Skeletal muscle tissue (tissue), 4 donors: Measurements from ENCODE around the gene CEP41. TPM values are rescaled to one million over a fixed set of nuclear protein-coding genes. Genes with fewer than 3 reads are reported as not detected.

Source experiments
- H3K27ac ChIP-seq: one replicate; pipeline ENCODE4 v1.7.0; 2013; ENCODE audit warnings: mild to moderate bottlenecking, low read depth, low read length, inconsistent platforms
- H3K27me3 ChIP-seq, 3 donors: one replicate each; pipeline ENCODE4 v1.7.0; 2013; ENCODE audit warnings: low read length in 3 of 3; ENCODE audit not compliant: control insufficient read depth in 3 of 3, insufficient read depth in 3 of 3
- H3K36me3 ChIP-seq, 3 donors: one replicate each; pipeline ENCODE4 v1.7.0; 2013; ENCODE audit warnings: low read length in 3 of 3; ENCODE audit not compliant: control insufficient read depth in 3 of 3, insufficient read depth in 3 of 3
- H3K4me1 ChIP-seq, 3 donors: one replicate each; pipeline ENCODE4 v1.7.0; 2013; ENCODE audit warnings: low read length in 3 of 3, mild to moderate bottlenecking in 3 of 3; ENCODE audit not compliant: control insufficient read depth in 3 of 3, insufficient read depth in 3 of 3
- H3K4me3 ChIP-seq, 3 donors: one replicate each; pipeline ENCODE4 v1.7.0; 2013; ENCODE audit warnings: low read length in 3 of 3
- H3K9ac ChIP-seq, 3 donors: one replicate each; pipeline ENCODE4 v1.7.0; 2013; ENCODE audit warnings: low read length in 3 of 3, mild to moderate bottlenecking in 3 of 3, moderate library complexity in 2 of 3, low read depth in 1 of 3
- H3K9me3 ChIP-seq, 3 donors: one replicate each; pipeline ENCODE4 v1.7.0; 2013; ENCODE audit warnings: low read length in 3 of 3; ENCODE audit not compliant: control insufficient read depth in 3 of 3
- total RNA-seq: library from RNA; depleted of rRNA; stranded (reverse); fragments of >200 nt; gene quantifications from one replicate; pipeline ENCODE4 v1.2.3, GENCODE V29; 2014
- donor health status: Osteomylitis.

The CEP41 gene
- total RNA-seq = 7.8 TPM

GRCh38 chr7:130440527-130441365 is at the start of gene CEP41:
TSS of gene CEP41 (minus strand) at chr7:130441016. CDS start at chr7:130440966, 50 bp downstream.
- H3K27me3 ChIP-seq = no peaks in the 10 kb centered on the region
- peaks cover 6 to 11% (median 9%) of the 10 kb centered on the region in 3 donors for H3K4me1 ChIP-seq
- H3K9ac ChIP-seq = peak within 1 kb of the TSS; percentile 65 to 86 (median 82)
- peak within 1 kb of the TSS; percentile 67 for H3K27ac ChIP-seq
- no peaks in the 10 kb centered on the region for H3K9me3 ChIP-seq
- no peaks in the 10 kb centered on the region for H3K36me3 ChIP-seq
- peak within 1 kb of the TSS; percentile 87 to 96 (median 93) for H3K4me3 ChIP-seq

- no peak overlapping the region for H3K27ac ChIP-seq
- no peak overlapping the region for H3K9ac ChIP-seq
- no peaks in the 10 kb centered on the region for H3K9me3 ChIP-seq
- peaks cover 20 to 64% (median 44%) of the 10 kb centered on the region in 3 donors for H3K27me3 ChIP-seq
- peak overlapping the region in 2 of 3 donors; percentile 31 to 62 for H3K4me3 ChIP-seq
- H3K36me3 ChIP-seq = no peaks in the 10 kb centered on the region
- H3K4me1 ChIP-seq = peaks cover 10 to 24% (median 12%) of the 10 kb centered on the region in 3 donors
Observed at GRCh38 chr7:130490311-130490791, 49.5 kb upstream of the CEP41 start.

- Histone ChIP-seq H3K27ac (no peak overlapping the region), H3K9me3 (no peaks in the 10 kb centered on the region), H3K36me3 (no peaks in the 10 kb centered on the region), H3K4me3 (no peak overlapping the region), H3K27me3 (peaks cover 20 to 60% (median 47%) of the 10 kb centered on the region in 3 donors), H3K4me1 (peaks cover 10 to 24% (median 12%) of the 10 kb centered on the region in 3 donors), H3K9ac (no peak overlapping the region)
Observed at GRCh38 chr7:130489140-130489983, 48.5 kb upstream of the CEP41 start.

- Histone ChIP-seq H3K4me3 (no peak overlapping the region), H3K9me3 (no peaks in the 10 kb centered on the region), H3K27ac (no peak overlapping the region), H3K4me1 (peaks cover 10 to 24% (median 12%) of the 10 kb centered on the region in 3 donors), H3K9ac (no peak overlapping the region), H3K36me3 (no peaks in the 10 kb centered on the region), H3K27me3 (peaks cover 20 to 55% (median 50%) of the 10 kb centered on the region in 3 donors)
Observed at GRCh38 chr7:130488392-130489139, 47.8 kb upstream of the CEP41 start.

GRCh38 chr7:130486954-130487436 is 46.2 kb upstream of the CEP41 start:
- H3K36me3 ChIP-seq = no peaks in the 10 kb centered on the region
- peaks cover 11 to 42% (median 39%) of the 10 kb centered on the region in 3 donors for H3K27me3 ChIP-seq
- H3K9me3 ChIP-seq = no peaks in the 10 kb centered on the region
- no peak overlapping the region for H3K27ac ChIP-seq
- no peak overlapping the region for H3K9ac ChIP-seq
- peaks cover 7 to 14% (median 12%) of the 10 kb centered on the region in 3 donors for H3K4me1 ChIP-seq
- H3K4me3 ChIP-seq = peak overlapping the region in 2 of 3 donors; percentile 48 to 56

- Histone ChIP-seq H3K9me3 (no peaks in the 10 kb centered on the region), H3K27ac (no peak overlapping the region), H3K36me3 (no peaks in the 10 kb centered on the region), H3K4me3 (peak overlapping the region; percentile 39 to 56 (median 48)), H3K9ac (no peak overlapping the region), H3K27me3 (peaks cover 11 to 37% (median 34%) of the 10 kb centered on the region in 3 donors), H3K4me1 (peaks cover 3 to 11% (median 10%) of the 10 kb centered on the region in 3 donors)
Observed at GRCh38 chr7:130486114-130486953, 45.5 kb upstream of the CEP41 start.

GRCh38 chr7:130485734-130486113 is 44.9 kb upstream of the CEP41 start:
- H3K36me3 ChIP-seq = no peaks in the 10 kb centered on the region
- H3K4me3 ChIP-seq = no peak overlapping the region
- H3K27ac ChIP-seq = no peak overlapping the region
- no peaks in the 10 kb centered on the region for H3K9me3 ChIP-seq
- peaks cover 0 to 5% (median 4%) of the 10 kb centered on the region in 3 donors for H3K4me1 ChIP-seq
- peaks cover 8 to 32% (median 30%) of the 10 kb centered on the region in 3 donors for H3K27me3 ChIP-seq
- H3K9ac ChIP-seq = no peak overlapping the region

- Histone ChIP-seq H3K4me1 (peaks cover 0 to 5% (median 0%) of the 10 kb centered on the region in 3 donors), H3K27ac (no peak overlapping the region), H3K4me3 (no peak overlapping the region), H3K9ac (no peak overlapping the region), H3K27me3 (peaks cover 8 to 23% (median 14%) of the 10 kb centered on the region in 3 donors), H3K36me3 (no peaks in the 10 kb centered on the region), H3K9me3 (no peaks in the 10 kb centered on the region)
Observed at GRCh38 chr7:130483031-130483430, 42.2 kb upstream of the CEP41 start.
